Testis (tissue), 2 donors: ENCODE data around the gene PLCXD3.

ENCODE experiments used
- CTCF ChIP-seq, 3 experiments: fragments of 450-650 bp in 2 of 3; fragments of 200-600 bp in 1 of 3; sonication (generic) in 1 of 3; IDR thresholded peaks; one replicate each; pipeline ENCODE4 v1.5.1; 2016 to 2019; ENCODE audit warnings: antibody characterized with exemption in 3 of 3, mild to moderate bottlenecking in 2 of 3, moderate library complexity in 1 of 3
- POLR2A ChIP-seq: fragments of 450-650 bp; IDR thresholded peaks from one replicate; pipeline ENCODE4 v1.6.1; 2017; ENCODE audit warnings: antibody characterized with exemption, mild to moderate bottlenecking, moderate library complexity

- TF ChIP-seq CTCF (IDR thresholded peaks at IDR 0.05) (no peak), POLR2A (no peak)
Observed at GRCh38 chr5:41368158-41368557, 142.2 kb downstream of the PLCXD3 start.
